GM12872 (cell line): ENCODE measurements around the gene NEUROG1.

Experiments
- CTCF ChIP-seq: IDR thresholded peaks from 3 replicates; pipeline ENCODE4 v1.5.1; 2011; ENCODE audit warnings: low read depth, mild to moderate bottlenecking, low read length, moderate library complexity; ENCODE audit not compliant: insufficient read depth

The NEUROG1 gene

GRCh38 chr5:135541807-135542502, 6.2 kb upstream of the NEUROG1 start:
- no peak for TF ChIP-seq CTCF

DNA sequence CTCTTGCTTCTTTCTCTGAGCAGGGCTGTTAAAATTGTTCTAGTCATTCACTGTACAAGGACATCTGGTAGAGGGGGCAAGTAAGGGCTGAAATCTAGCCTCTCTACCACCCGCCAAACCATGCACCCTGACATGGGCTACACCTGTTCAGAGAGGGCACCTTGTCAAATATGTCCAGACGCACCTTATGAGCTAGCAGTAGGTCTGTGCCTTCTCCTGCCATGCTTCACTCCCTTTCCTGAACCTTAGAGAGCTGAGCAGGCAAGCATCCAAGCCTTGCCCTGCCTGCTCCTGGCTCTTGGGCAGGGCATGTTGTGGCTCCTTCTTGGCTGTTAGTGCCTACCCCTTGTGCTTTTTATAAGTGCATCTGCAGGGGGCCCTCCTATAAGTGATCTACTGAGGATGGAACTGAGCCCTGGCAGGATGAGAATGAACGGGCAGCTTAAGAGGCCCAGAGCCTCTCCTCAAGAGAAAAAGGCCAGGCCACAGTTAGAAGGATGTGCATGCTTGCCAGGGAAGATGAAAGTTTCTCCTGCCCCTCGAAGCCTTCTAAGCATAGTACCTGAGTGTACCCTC, 3.8 kb upstream of the NEUROG1 start:
- TF ChIP-seq CTCF, result no peak

GRCh38 chr5:135538261-135538660, 2.5 kb upstream of the NEUROG1 start:
- TF ChIP-seq CTCF, result no peak

- TF ChIP-seq CTCF, result no peak
These were observed 2.0 kb upstream of the NEUROG1 start for GRCh38 chr5:135537745-135538144.

DNA sequence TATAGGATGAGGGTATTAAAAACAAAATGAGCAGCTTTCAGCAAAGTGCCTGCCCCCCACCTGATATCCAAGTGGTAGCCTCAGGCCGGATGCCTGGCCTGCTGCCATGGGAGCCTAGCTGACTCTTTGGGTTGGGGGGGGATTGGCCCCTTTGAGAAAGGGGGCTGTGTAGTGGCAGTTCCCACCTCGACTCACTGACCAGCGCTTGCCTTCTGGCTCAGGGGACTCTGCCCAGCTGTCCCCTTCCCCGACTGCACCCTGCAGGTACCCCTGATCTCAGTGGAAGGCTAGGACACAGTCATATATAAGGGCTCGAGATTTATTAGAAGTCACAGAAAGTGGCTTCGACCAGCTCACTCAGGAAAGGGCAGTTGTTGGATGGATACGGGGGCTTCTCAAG, 1.5 kb upstream of the NEUROG1 start:
- TF ChIP-seq CTCF, result no peak

DNA sequence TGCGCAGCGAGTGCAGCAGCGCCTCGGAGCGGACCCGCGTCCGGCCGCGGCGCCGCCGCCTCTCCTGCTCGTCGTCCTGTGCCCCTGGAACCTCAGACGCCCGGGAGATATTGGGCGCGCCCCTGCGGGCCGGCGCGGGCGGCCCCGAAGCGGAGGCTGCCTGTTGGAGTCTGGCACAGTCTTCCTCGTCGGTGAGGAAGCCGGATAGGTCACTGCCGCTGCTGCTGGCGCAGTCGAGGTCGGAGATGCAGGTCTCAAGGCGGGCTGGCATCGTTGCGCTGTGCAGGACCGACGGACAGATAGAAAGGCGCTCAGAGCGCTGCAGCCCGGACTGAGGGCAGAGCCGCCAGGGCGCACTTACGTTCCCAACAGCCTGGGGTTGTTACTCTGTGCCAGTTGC, 344 bp downstream of the NEUROG1 start:
- no peak for TF ChIP-seq CTCF

DNA sequence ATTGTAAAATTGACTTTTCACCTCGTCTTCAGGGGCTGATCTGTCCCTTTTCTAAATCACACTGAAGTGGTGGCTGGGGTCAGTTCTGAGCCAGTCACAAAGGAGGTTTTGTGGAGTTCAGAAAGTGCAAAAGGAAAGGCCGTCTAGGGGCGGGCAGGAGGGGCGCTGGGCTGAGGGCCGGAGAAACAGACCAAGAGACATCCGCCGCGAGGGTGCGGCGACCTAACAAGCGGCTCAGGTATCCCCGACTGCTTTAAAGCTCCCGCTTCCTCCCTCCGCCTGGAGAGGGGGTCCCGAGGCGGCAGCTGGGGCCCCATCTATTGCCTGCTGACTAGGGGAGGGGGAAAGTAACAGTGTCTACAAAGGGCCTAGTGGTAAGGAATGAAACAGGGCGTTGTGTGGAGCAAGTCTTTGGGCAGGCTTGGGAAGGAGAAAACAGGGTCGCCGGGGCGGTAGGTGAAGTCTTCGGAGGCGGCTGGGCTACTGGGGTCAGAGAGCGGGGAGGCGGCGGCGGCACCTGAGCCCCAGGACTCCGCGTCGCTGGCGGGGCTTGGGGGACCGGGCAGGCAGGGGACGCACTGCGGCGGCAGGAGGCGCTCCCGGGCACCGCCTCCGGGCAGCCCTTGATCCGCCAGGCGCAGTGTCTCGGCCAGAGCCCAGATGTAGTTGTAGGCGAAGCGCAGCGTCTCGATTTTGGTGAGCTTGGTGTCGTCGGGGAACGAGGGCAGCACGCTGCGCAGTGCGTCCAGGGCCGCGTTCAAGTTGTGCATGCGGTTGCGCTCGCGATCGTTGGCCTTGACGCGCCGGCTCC, 950 bp downstream of the NEUROG1 start:
- TF ChIP-seq CTCF, result no peak
